GM19438 (cell line): ENCODE data around the gene CCDC182.

Experiments used
- ATAC-seq: cut with Tn5 transposase; IDR thresholded peaks from one replicate; pipeline ENCODE4 v1.9.1; 2021; ENCODE audit warnings: low read depth; ENCODE audit not compliant: unreplicated experiment

The CCDC182 gene

DNA sequence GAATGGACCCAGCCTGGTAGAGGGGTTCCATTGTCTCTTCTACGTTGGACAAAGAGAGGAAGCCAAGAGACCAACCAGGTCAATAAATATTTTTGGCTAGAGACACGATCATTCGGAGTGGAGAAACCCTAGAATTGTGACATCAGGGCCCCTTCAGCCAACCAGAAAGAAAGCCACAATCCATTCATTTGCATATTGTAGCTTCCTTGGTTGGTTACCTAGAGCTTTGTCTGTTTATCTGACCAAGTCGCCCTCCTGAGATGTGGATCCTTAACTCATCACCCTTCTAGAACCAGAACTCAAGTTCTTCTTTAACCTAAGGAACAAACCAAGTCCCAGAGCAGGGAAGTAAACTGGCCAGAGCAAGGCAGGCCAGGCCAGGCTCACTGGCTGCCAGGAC, at the start of gene CCDC182:
TSS of gene CCDC182 (minus strand) at position 58 of the 400 bp plus-strand sequence. CDS start at position 31, 27 bp downstream.
- ATAC-seq = no peak

DNA sequence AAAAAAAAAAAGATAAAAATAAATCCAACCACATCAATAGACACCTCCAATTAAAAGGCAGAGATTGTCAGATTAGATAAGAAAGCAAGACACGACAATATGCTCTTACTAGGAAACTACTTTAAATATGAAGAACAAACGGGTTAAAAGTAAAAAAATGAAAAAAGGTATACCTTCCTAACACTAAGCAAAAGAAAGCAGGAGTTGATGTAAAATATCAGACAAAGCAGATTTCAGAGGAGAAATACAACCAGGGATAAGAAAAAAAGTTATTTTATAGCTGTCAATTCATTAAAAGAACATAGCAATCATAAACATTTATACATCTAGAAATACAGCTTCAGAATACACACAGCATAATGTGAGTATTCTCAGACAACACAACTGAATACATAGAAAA, 49.7 kb upstream of the CCDC182 start:
- no peak for ATAC-seq

DNA sequence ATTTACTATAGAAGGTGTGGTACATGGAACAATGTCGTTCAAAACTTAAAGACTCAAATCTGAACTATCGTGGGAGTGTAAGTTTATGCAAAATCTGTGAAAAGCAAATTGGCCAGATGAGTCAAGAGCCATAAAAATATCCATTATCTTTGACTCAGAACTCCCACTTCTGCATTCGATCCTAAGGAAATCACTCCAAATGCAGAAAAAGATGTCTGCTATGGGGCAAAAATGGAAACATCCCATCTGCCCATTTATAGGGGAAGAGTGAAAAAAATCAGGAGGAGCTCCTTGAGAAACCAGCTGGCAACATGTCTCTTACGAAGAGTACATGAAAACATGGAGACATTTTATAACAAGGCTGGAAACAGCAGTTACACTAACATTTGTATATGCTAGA, 43.6 kb upstream of the CCDC182 start:
- ATAC-seq = no peak

DNA sequence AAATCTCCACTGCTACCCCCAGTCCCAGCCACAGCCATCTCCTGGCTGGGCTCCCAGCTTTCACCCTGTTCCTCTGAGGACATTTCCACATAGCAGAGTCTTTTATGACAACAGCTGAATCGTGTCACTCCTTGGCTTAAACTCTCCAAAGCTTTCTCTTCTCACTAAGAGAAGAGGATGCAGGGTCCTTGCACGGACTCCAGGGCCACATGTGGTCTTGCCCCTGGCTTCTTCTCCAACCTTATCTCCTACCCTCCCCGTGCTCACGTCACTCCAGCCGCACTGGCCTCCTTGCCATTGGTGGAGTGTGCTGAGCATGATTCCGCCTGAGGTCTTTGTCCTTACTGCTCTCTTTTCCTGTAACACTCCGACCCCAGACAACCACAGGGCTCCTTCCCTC, 39.9 kb upstream of the CCDC182 start:
- ATAC-seq = no peak

DNA sequence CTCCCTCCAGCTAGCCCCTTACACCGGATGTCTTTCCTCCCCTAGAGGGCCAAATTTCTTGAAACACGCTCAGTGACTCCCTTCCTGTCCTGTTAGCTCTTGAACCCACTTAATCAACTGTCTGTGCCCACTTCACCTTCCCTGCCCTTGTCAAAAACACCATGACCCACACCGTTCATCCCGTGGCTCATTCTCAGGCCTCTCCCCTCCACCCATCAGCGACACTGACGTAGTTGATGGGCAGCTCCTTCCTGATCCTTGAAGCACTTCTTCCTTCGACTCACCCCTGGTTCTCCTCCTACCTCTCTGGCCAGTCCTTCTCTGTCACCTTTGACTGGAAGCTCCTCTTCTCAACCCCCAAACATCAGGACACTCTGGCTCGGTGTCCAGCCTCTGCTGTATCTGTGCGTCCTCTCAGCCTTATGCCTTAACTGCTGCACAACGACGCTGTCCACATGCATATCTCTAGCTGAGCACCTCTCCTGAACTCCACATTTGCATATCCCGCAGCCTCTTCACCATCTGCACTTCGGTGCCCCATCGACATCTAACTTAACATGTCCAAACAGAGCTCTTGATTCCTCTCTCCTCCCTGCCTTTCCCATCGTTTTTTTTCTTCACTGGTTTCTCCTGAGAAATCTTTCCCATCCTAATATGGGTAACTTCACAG, 39.3 kb upstream of the CCDC182 start:
- no peak for ATAC-seq

DNA sequence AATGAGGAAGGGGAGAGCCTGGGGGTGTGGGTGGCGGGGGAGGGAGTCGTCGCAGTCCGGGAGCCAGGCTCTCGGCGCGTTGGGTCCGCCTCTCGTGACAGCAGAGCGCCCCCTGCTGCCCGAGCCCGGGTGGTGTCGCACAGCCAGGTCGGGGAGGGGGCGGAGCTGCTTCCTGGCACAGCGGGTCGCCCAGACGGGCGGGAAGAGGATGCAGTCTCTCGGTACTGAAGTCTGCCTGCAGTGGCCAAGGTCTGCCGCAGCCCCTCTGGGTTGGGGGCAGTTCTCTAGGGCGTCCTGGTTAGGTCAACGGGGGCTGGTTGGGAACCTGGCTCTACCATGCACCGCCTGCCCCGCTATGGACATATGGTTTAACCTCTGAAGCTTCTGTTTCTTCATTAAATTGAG, 38.2 kb upstream of the CCDC182 start:
- ATAC-seq = no peak

DNA sequence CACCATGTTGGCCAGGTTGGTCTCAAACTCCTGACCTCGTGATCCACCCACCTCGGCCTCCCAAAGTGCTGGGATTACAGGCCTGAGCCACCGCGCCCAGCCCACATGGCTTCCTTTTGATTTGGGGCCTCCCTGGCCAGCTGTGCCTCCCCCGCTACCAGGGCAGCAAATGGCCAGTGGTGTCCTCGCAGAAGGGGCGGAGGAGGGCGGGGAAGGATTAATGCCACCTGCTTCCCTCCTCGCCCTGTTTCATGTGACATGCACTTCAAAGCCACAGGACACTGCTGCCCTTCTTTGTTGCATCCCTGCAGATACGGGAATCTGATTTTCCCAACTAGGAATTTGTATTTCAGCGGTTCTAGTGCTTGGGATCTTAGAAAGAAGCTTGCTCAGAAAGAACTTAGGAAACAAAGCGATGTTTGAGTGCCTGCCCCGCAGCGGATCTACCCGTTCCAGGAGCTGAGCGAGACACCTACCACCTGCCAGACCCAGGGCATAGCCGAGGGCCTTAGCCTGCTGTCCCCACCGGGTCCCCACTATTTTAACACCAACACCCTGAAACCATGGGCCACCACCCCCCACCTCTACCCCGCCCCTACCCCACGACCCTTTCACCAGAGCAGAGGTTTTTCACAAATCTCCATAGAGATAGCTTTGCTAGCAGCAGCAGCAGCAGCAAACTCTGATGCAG, 37.7 kb upstream of the CCDC182 start:
- ATAC-seq = no peak

DNA sequence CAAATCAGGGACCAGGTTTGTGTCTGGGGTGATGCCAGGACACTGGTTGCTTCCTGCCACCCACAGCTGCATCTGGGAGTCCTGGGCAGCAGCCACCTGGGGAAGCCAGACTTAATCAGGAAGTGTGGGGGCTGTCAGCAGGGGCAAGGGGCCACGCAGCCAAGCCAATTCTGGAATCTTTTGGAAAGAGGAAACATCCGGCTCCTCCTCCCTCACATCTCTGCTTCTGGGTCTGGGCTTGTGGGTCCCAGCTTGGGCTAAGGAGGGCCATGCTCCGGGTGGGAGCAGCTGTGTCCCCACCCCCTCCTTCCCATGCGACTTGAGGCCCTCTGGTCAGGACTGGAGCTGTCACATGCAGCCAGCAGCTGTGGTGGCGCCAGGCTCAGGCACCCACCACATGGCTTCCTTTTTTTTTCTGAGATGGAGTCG, 37.0 kb upstream of the CCDC182 start:
- ATAC-seq = no peak

DNA sequence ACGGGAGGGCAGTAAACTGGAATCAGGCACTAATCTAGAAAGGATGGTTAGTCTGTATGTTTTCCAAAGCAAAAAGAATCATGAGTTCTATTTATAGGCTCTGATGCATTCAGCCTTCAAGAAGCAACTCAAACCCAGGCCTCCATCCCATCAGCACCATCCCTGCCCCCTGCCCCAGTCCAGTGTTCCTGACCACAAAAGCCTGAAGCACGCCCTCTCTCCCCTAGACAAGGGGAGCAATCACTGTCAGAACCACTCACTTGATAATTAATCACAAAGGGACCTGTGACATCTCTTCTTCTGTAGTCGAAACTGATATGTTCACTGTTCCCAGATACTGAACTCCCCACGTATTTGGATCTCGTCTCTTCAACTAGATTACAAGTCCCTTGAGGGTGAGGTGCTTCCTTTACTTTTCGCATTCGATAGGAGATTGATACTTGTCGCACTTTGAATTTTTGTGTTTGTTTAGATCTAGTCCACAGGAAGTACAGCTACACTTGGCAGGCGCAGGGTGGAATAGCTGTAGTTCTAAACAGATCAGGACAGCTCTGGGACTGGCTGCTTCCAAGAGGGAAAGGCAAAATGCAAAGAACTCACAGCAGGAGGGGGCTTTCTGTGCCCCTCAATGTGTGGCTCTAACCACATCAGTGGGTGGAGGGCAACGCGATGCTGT, 36.4 kb upstream of the CCDC182 start:
- ATAC-seq = no peak

DNA sequence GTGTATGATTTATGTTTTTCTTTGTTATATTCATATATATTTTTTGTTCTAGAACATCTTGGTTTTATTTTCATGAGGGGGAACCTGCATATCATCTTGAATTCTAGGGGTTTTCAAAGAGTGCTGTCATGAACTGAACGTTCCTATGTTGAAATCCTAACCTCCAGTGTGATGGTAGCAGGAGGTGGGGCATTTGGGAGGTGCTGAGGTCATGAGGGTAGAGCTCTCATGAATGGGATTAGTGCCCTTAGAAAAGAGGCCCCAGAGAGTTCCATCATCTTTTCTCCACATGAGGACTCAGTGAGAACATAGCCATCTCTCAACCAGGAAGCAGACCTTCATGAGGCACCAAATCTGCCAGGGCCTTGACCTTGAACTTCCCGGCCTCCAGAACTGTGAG, 34.6 kb upstream of the CCDC182 start:
- ATAC-seq = no peak

DNA sequence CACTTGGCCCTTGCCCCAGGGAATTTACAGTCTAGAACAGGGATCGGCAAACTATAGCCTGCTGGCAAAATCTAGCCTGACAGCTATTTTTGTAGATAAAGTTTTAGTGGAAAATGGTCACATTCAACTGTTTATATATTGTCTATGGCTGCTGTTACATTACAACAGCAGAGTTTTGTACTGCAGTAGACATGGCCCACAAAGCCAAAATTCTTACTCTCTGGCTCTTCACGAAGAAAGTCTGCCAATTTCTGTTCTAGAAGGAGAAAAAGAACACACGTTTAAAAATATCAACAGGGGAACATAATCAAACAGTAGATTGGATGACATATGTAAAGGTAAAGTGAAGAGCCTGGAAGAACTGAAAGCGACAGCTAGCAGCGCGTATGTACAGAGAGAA, 33.2 kb upstream of the CCDC182 start:
- no peak for ATAC-seq

DNA sequence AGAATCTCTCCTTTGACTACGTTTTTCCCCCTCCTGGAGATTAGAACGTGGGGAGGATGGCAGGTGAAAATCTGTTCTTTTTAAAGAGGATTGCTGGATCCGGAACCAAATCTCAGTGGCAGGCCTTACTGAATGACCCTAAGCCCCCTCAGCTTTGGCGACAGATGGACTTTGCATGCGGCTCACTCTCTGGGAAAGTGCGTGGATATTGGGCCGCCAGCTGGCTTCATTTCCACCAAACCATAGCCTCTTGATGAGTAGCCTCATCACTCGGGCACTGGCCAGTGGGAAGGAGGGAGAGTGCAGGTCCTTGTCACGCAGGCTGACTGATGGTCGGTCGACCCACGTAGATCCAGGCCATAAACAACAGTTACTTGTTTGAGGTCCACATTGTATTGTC, 31.3 kb upstream of the CCDC182 start:
- no peak for ATAC-seq

DNA sequence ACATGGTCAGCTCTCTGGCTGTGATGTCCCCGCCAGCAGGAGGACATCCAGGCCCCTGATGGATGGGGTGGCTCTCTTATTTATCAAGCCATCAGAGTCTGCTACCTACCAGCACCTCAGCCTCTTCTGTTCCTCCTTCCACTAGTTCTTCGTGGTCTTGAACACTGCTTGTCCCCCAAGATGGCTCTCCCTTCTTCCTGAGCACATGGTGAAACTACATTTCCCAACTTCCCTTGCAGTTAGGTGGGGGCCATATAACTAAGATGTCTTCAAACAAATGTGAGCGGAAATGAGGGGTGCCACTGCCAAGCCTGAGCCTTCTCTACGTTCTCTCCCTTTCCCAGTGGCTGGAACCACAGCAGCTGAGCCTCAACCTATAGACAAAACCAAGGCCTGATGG, 29.8 kb upstream of the CCDC182 start:
- ATAC-seq = no peak

DNA sequence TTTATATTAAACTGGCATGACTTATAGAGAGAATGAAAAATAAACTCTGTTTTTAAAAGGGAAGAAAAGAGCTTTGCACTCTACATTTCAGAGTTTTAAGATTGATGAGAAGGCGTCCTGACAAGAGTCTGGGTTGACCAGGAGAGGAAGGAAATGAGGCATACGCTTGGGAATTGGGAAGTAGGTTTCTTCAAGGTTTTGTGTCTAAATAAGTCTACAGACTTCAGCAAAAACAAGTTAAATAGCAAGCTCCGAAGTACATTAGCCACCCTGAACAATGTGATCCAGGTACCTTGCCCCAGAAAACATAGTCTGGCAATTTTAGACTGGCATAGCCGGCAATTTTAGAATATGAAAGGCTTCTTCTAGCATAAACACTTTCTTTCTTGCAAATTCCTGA, 28.5 kb upstream of the CCDC182 start:
- no peak for ATAC-seq

DNA sequence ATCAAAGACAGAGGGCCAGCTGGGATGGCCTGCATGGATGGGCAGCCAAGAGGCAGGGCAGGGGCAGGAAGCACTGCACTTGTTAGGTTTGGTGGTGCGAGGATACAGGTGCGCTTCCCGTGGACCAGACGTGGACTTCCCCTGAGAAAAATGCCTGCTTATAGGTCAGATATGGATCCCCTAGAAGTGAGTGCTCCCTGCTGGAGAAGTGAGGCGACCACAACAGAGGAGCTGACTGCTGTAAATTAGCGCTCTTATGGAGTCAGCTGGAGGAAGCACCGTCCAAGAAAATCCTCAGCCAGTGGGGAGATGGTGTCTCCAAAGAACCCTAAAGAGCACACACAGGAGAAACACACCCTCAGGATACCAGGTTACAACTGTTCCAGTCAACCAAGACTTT, 27.7 kb upstream of the CCDC182 start:
- ATAC-seq = no peak

DNA sequence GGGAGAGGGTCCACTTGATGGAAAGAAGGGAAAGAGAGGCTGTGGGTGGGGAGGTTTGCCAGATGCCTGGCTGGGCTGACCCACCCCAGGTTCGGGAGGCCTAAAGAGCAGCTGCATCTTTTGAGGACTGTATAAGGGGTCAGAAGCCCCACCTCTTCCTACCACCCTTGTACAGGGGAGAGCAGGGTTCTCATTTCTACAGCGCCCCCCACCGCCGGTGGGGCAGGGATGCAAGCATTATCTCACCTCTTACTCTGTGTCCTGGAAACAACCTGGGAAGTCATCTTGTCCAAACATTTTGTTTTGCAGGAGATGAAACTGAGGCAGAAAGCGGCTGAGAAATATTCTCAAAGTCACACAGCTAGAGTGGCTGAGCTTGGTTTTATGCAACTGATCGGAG, 22.5 kb upstream of the CCDC182 start:
- ATAC-seq = no peak

DNA sequence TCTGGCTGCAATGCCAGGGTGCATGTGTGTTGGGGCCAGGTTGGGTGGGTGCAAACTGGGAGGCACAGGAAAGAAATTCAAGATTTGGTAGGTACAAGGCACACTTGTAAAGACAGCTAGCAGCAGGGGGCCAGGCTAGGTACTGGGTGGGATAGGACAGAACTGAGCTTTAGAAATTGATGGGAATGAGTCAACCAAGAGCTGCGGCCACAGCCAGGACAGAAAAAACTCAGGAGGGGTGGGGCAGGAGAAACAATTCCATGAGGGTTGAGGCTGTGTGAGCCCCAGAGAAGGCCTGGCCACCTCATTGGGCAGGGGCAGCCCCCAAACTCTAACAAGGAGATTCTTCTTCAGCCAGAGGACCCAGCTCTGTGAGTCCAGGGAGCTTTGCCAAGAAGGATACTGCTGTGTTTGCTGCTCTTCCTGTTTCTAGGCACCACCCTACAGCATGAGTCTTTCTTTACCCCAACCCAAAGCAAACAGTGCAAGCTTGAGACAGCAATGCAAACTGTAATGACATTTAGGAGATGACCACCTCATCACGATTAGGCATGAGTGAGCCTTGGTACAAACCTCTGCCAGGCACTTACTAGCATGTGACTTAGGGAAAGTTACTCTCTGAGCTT, 21.3 kb upstream of the CCDC182 start:
- ATAC-seq = no peak

DNA sequence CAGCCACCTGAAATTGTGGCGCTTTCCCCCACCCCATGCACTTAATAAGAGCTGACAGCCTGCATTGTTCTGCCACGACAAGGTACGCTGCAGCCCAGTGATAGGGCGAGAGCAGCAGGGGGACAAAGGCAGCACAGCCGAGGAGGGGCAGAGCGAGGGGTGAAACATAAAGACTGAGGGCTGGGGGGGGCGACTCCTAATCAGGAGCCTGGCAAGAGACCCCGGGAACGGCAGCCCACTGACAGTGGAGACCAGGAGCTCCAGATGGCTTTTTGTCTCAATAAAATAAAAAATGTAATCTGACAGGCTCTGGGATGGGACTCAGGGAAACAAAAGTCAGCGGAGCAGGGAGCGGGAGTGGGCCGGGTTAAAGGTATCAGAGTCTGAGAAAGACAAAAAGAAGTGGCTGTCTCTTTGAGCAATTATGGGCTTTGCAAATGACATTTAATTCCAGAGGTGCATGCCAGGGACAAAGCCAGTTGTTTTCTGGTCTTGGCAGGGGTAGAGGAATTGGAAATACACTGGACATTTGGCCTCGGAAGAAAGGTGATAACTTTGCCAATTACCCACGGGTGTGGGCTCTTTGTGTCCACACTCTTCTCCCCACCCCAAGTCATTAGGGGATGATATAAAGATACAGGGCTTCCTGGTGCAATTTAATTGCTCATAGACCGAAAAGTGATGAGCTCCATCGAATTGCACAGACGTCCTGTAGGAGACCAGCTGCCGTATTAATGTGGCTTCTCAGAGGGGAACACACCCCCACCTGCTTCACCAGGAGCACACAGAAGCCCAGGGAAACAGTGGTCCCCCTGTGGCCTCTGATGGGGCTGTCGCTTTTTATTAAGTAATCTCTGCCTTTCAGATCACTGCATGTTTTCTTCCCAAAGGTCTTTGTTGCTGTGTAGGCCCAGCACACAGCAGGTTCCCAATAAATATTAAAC, 17.6 kb upstream of the CCDC182 start:
- no peak for ATAC-seq

DNA sequence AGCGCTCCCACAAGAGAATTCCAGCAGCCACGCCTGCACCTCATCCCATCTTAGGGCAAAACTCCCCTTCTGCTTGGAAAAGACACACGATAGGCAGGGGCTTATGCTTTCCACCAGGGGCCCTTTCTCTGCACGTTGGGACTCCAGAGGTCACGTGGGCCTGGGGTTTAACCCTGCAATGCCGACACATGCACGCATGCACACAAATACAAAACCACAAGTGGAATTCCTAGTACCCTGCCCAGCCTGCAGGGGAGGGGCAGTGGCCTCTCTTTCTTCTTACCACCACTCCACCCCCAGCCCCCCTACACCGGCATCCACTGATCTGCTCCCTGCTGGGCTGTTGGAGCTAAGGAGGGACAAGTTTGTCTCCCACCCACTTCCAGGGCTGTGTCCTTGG, 16.8 kb upstream of the CCDC182 start:
- ATAC-seq = no peak

DNA sequence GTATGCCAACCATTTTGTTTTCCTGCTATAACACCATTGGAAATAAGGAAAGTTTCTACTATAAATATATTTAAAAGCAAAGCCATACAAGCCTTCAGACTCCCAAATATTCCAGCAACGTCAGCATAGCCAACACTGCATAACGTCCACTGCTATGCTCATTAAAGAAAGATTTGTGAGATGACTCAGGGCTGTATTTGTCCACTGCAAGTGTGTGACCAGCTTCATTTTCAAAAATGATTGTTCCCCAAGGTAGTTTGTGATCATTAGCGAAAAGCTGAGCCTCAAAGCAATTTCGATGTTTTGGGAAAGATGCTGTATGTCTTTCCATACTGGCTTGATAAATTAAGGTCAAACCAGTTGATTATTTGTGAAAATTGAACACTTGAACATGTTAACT, 14.9 kb upstream of the CCDC182 start:
- no peak for ATAC-seq
